HL-60 (cell line): Measurements from ENCODE around the gene NDUFAF8.

Experiments
- DNase-seq, 2 experiments: peaks; one replicate each; pipeline ENCODE4 v3.0.0-alpha.2; 2010 to 2020; ENCODE audit warnings: low read depth in 1 of 2, low spot score in 1 of 2
- H3K27ac ChIP-seq: fragments of 250-450 bp; sonication (Bioruptor Pico); replicated peaks from 2 replicates; pipeline ENCODE4 v1.5.1; 2020; ENCODE audit warnings: mild to moderate bottlenecking, moderate library complexity
- H3K27me3 ChIP-seq: fragments of 250-450 bp; sonication (Bioruptor Pico); 2 replicates; pipeline ENCODE4 v1.5.1; 2021; ENCODE audit warnings: mild to moderate bottlenecking, moderate library complexity; ENCODE audit not compliant: insufficient read depth, poor library complexity, severe bottlenecking
- H3K4me3 ChIP-seq: replicated peaks from 2 replicates; pipeline ENCODE4 v1.5.1; 2011; ENCODE audit warnings: mild to moderate bottlenecking, control low read depth, low read length; ENCODE audit not compliant: insufficient read depth
- GABPA ChIP-seq: IDR thresholded peaks from 2 replicates; pipeline ENCODE4 v1.6.1; 2012; ENCODE audit warnings: low read depth
- POLR2AphosphoS5 ChIP-seq: IDR thresholded peaks from 2 replicates; pipeline ENCODE4 v1.6.1; 2012; ENCODE audit warnings: low read depth
- REST ChIP-seq: IDR thresholded peaks from 2 replicates; pipeline ENCODE4 v1.6.1; 2012; ENCODE audit warnings: low read depth; ENCODE audit not compliant: insufficient replicate concordance
- SPI1 ChIP-seq: IDR thresholded peaks from 2 replicates; pipeline ENCODE4 v1.6.1; 2012; ENCODE audit warnings: low read depth, mild to moderate bottlenecking, borderline replicate concordance
- TF ChIP-seq, protein P1 (sequence below): IDR thresholded peaks from one replicate; pipeline ENCODE4 v1.5.1; 2011; ENCODE audit warnings: low read length, control low read depth, inconsistent platforms; ENCODE audit not compliant: insufficient read depth

NDUFAF8 gene

GRCh38 chr17:81246679-81247338 lies 7.7 kb downstream of the NDUFAF8 start:
- Histone ChIP-seq H3K27me3 (no peaks in the 10 kb centered on the region), H3K27ac (no peak overlapping the region), H3K4me3 (no peak overlapping the region)
- no peak for TF ChIP-seq SPI1
- no peak for TF ChIP-seq REST
- TF ChIP-seq GABPA, result no peak
- TF ChIP-seq POLR2AphosphoS5, result no peak
- TF ChIP-seq, protein P1, sequence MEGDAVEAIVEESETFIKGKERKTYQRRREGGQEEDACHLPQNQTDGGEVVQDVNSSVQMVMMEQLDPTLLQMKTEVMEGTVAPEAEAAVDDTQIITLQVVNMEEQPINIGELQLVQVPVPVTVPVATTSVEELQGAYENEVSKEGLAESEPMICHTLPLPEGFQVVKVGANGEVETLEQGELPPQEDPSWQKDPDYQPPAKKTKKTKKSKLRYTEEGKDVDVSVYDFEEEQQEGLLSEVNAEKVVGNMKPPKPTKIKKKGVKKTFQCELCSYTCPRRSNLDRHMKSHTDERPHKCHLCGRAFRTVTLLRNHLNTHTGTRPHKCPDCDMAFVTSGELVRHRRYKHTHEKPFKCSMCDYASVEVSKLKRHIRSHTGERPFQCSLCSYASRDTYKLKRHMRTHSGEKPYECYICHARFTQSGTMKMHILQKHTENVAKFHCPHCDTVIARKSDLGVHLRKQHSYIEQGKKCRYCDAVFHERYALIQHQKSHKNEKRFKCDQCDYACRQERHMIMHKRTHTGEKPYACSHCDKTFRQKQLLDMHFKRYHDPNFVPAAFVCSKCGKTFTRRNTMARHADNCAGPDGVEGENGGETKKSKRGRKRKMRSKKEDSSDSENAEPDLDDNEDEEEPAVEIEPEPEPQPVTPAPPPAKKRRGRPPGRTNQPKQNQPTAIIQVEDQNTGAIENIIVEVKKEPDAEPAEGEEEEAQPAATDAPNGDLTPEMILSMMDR, result no peak
- no peak for DNase-seq

GRCh38 chr17:81247339-81247990 lies 8.3 kb downstream of the NDUFAF8 start:
- Histone ChIP-seq H3K27ac (no peak overlapping the region), H3K4me3 (no peak overlapping the region)
- no peak for DNase-seq

GRCh38 chr17:81248649-81249048 lies 9.5 kb downstream of the NDUFAF8 start:
- DNase-seq, result no peak
- H3K4me3 ChIP-seq, result no peak overlapping the region
- H3K27ac ChIP-seq, result no peak overlapping the region
- no peaks in the 10 kb centered on the region for H3K27me3 ChIP-seq
- TF ChIP-seq POLR2AphosphoS5, result no peak
- no peak for TF ChIP-seq REST
- no peak for TF ChIP-seq SPI1
- TF ChIP-seq, protein P1, result no peak
- no peak for TF ChIP-seq GABPA

More at GRCh38 chr17:81247339-81247990, 8.3 kb downstream of the NDUFAF8 start:
- TF ChIP-seq REST (no peak), SPI1 (no peak), GABPA (no peak), POLR2AphosphoS5 (no peak)
- TF ChIP-seq, protein P1, result no peak
- H3K27me3 ChIP-seq, result no peaks in the 10 kb centered on the region
